Thyroid gland (tissue), 4 donors: Measurements from ENCODE around the gene COL28A1.

Source experiments
- POLR2A ChIP-seq, 2 donors: fragments of 450-650 bp; IDR thresholded peaks; one replicate each; pipeline ENCODE4 v1.6.1; 2017; ENCODE audit warnings: antibody characterized with exemption in 2 of 2, mild to moderate bottlenecking in 2 of 2, moderate library complexity in 1 of 2
- TF ChIP-seq, protein P1 (sequence below), 6 experiments: fragments of 200-600 bp in 3 of 6; fragments of 450-650 bp in 3 of 6; sonication (generic) in 3 of 6; IDR thresholded peaks; one replicate each; pipeline ENCODE4 v1.5.1; 2016 to 2019; ENCODE audit warnings: antibody characterized with exemption in 6 of 6, mild to moderate bottlenecking in 2 of 6, inconsistent platforms in 1 of 6, moderate library complexity in 1 of 6

GRCh38 chr7:7414791-7415603 is 120.7 kb downstream of the COL28A1 start:
- TF ChIP-seq, protein P1, sequence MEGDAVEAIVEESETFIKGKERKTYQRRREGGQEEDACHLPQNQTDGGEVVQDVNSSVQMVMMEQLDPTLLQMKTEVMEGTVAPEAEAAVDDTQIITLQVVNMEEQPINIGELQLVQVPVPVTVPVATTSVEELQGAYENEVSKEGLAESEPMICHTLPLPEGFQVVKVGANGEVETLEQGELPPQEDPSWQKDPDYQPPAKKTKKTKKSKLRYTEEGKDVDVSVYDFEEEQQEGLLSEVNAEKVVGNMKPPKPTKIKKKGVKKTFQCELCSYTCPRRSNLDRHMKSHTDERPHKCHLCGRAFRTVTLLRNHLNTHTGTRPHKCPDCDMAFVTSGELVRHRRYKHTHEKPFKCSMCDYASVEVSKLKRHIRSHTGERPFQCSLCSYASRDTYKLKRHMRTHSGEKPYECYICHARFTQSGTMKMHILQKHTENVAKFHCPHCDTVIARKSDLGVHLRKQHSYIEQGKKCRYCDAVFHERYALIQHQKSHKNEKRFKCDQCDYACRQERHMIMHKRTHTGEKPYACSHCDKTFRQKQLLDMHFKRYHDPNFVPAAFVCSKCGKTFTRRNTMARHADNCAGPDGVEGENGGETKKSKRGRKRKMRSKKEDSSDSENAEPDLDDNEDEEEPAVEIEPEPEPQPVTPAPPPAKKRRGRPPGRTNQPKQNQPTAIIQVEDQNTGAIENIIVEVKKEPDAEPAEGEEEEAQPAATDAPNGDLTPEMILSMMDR (IDR thresholded peaks at IDR 0.05), result no peak
- no peak for TF ChIP-seq POLR2A (IDR thresholded peaks at IDR 0.05)
